CD4-positive, alpha-beta T cell treated with Interleukin-4 for 1 hour (primary cell): ENCODE data around the gene SLC25A39.
A peak's percentile ranks its signal among the peaks of the same experiment; 100 is the strongest.

ENCODE experiments used
- DNase-seq, 2 donors: peaks; one replicate each; pipeline ENCODE4 v3.0.0-alpha.2; 2020 to 2022

SLC25A39 gene

DNA sequence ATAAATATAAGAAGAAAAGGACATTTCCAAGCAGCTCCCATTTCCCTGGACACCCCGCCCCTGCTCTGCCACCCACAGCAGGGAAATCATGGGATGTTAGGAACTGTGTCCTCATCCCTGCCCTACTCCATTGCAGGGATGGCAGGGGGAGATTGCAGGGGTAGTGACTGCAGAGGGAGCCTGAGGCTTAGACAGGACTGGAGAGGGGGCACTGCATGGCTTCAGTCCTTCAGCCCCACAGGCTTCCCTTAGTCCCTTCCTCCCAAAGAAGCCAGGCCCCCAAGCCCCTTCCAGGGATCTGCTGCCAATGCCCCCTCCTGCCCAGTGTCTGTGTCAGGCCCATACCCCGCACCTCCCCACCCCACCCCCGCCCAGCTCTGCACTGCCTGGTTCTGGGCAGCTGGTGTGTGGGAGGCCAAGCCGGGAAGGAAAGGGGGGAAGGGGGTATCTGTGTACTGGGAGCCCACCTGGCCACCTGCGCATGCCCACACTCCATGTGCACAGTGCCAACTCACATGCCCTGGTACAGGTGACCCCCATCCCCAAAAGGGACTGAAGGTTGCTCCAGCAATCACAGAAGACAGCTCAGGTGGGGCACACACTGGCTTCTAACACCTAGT is 13.0 kb downstream of the SLC25A39 start:
- DNase-seq = no peak

GRCh38 chr17:44310609-44311376 is 13.8 kb downstream of the SLC25A39 start:
- DNase-seq = no peak

GRCh38 chr17:44310188-44310587 is 14.4 kb downstream of the SLC25A39 start:
- no peak for DNase-seq

GRCh38 chr17:44309472-44309871 is 15.2 kb downstream of the SLC25A39 start:
- no peak for DNase-seq

DNA sequence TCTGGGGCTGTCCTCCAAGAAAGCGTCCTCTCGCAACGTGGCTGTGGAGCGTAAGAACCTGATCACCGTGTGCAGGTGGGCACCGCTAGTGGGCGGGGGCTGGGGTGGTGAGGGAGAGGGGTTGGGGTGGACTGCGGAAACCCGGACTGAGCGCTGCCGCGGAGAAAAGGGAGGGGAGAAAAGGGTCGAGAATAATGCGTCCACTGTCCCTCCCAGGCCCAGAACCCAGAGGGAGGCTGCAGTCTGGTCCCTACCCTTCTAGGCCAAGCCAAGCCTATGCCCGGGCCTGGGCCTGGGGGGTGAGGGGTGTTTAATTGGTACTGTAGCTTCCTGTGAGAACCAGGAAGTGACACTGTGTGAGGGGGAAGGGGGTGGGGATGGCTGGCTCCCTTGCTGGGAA is 15.8 kb downstream of the SLC25A39 start:
- DNase-seq = no peak

- peak; percentile 86 to 89 for DNase-seq
These were observed 16.3 kb downstream of the SLC25A39 start, which contains the start of gene RUNDC3A for GRCh38 chr17:44308320-44308818. TSS of gene RUNDC3A (plus strand) at chr17:44308601. CDS start at chr17:44308833, 232 bp downstream.

GRCh38 chr17:44307387-44308186 is 17.0 kb downstream of the SLC25A39 start:
- DNase-seq = no peak

DNA sequence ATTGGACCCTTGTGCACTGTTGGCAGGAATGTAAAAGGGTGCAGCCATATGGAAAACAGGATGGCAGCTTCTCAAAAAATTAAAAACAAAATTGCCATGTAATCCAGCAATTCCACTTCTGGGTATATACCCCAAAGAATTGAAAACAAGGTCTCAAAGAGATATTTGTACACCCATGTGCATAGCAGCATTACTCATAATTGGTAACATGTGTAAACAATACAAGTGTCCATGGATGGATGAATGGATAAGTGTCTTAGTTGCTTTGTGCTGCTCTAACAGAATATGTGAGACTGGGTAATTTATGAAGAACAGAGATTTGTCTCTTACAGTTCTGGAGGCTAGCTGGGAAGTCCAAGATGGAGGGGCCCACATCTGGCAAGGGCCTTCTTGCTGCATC is 20.0 kb downstream of the SLC25A39 start:
- DNase-seq = no peak

- DNase-seq = no peak
These were observed 26.6 kb downstream of the SLC25A39 start for GRCh38 chr17:44297975-44298374.

DNA sequence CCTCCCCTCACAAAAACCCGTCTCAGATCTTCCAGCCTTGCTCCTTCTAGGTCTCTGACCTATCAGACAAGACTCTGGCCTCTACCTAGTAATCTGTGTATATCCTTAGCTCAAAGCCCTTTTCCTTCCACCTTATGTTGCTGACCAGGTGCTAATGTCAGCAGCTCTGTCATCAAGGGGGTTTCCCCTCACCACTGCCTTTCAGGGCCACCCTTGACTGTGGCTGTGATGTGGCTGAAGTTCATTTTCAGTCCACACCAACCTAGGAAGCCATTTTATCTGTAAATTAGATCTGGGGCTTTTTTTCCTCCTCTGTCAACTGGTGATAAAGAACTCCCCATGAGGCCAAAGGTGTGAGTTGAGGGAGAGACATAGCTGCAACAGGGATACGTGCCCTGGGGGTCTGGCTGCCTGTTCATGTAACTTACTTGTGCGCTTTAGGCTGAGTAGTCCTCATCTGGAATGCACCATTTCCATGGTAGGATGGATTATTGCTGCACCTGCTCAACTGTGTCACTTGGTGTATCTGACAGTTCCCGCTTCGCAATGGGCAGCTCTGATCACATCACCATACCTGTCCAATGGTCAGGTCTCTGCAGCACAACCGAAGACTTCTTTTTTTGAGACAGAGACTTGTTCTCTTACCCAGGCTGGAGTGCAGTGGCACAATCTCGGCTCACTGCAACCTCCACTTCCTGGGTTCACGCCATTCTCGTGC is 31.0 kb downstream of the SLC25A39 start:
- DNase-seq = no peak

- DNase-seq = no peak
These were observed 37.0 kb downstream of the SLC25A39 start for GRCh38 chr17:44287651-44288050.

- no peak for DNase-seq
These were observed 40.6 kb downstream of the SLC25A39 start for GRCh38 chr17:44284024-44284400.

- no peak for DNase-seq
These were observed 41.1 kb downstream of the SLC25A39 start for GRCh38 chr17:44283344-44284023.

GRCh38 chr17:44282264-44282663 is 42.4 kb downstream of the SLC25A39 start:
- DNase-seq = no peak

- DNase-seq = no peak
These were observed 43.1 kb downstream of the SLC25A39 start for GRCh38 chr17:44281570-44281969.

GRCh38 chr17:44280392-44280937 is 44.2 kb downstream of the SLC25A39 start:
- DNase-seq = no peak

GRCh38 chr17:44279666-44280391 is 44.8 kb downstream of the SLC25A39 start:
- peak; percentile 38 to 80 for DNase-seq

- no peak for DNase-seq
These were observed 45.3 kb downstream of the SLC25A39 start for GRCh38 chr17:44279346-44279665.

GRCh38 chr17:44277976-44278375 is 46.6 kb downstream of the SLC25A39 start:
- no peak for DNase-seq

DNA sequence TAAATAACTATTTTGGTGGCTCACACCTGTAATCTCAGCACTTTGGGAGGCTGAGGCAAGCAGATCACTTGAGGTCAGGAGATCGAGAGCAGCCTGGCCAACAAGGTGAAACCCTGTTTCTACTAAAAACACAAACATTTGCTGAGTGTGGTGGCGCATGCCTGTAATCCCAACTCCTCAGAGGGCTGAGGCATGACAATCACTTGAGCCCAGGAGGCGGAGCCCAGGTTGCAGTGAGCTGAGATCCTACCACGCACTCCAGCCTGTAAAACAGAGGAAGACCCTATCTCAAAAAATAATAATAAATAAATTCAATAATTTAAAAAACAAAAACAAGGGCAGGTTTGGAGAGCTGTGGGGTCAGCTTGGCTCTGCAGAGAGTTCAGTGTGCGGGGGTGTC is 51.0 kb downstream of the SLC25A39 start:
- no peak for DNase-seq

DNA sequence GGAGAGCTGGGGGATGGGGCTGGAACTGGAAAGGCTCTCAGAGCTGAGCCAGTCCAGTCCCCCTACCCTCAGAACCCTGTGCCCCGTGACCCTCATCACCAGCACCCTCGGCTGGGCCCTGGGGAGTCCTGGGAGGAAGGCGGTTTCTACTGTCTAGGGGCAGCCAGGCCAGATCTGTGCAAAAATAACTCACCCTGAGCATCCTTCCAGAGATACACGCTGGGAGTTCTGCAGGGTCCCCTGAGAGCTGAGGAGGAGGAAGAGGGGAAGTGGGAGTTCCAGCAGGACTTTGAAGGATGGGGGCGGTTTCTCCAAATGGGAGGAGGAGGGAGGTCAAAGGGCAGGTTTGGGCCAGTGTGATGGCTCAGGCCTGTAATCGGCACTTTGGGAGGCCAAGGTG is 51.7 kb downstream of the SLC25A39 start:
- DNase-seq = no peak
